HEK293T (cell line): Measurements from ENCODE around the gene ZFP28.
A peak's percentile ranks its signal among the peaks of the same experiment; 100 is the strongest.

Experiments
- CTCF ChIA-PET: fragments of 350-600 bp; formaldehyde crosslinking; extraction: SDS; loops from one replicate; lab custom pipeline; 2021; ENCODE audit warnings: antibody characterized with exemption, inconsistent platforms; lab: Yijun Ruan, JAX
- POLR2A ChIA-PET: fragments of 350-600 bp; formaldehyde crosslinking; extraction: SDS; loops from one replicate; lab custom pipeline; 2020; ENCODE audit warnings: antibody characterized with exemption, inconsistent platforms; lab: Yijun Ruan, JAX
- DNase-seq: peaks from one replicate; pipeline ENCODE4 v3.0.0; 2012; ENCODE audit warnings: mixed read lengths; ENCODE audit errors: extremely low spot score
- ARNT ChIP-seq: fragments of 450-650 bp; IDR thresholded peaks from 2 replicates; pipeline ENCODE4 v1.6.1; 2017; ENCODE audit warnings: mild to moderate bottlenecking
- BHLHE40 ChIP-seq: fragments of 450-650 bp; IDR thresholded peaks from 2 replicates; pipeline ENCODE4 v1.6.1; 2016; ENCODE audit warnings: mild to moderate bottlenecking, moderate library complexity, borderline replicate concordance
- CTBP1 ChIP-seq: fragments of 450-650 bp; IDR thresholded peaks from 2 replicates; pipeline ENCODE4 v1.6.1; 2016; ENCODE audit warnings: borderline replicate concordance
- ELF4 ChIP-seq: fragments of 450-650 bp; IDR thresholded peaks from 2 replicates; pipeline ENCODE4 v1.6.1; 2017; ENCODE audit warnings: antibody characterized with exemption
- FOXA1 ChIP-seq: fragments of 450-650 bp; IDR thresholded peaks from 2 replicates; pipeline ENCODE4 v1.6.1; 2016; ENCODE audit warnings: mild to moderate bottlenecking
- FOXK2 ChIP-seq: fragments of 450-650 bp; IDR thresholded peaks from 2 replicates; pipeline ENCODE4 v1.6.1; 2016; ENCODE audit warnings: mild to moderate bottlenecking
- FOXM1 ChIP-seq: fragments of 450-650 bp; IDR thresholded peaks from 2 replicates; pipeline ENCODE4 v1.6.1; 2017; ENCODE audit warnings: mild to moderate bottlenecking, borderline replicate concordance
- HDGF ChIP-seq: fragments of 450-650 bp; IDR thresholded peaks from 2 replicates; pipeline ENCODE4 v1.6.1; 2017; ENCODE audit warnings: antibody characterized with exemption, borderline replicate concordance
- L3MBTL2 ChIP-seq: fragments of 450-650 bp; conservative IDR thresholded peaks from 2 replicates; pipeline ENCODE4 v1.6.1; 2016; ENCODE audit warnings: mild to moderate bottlenecking
- LEF1 ChIP-seq: fragments of 450-650 bp; IDR thresholded peaks from 2 replicates; pipeline ENCODE4 v1.6.1; 2017; ENCODE audit warnings: mild to moderate bottlenecking, borderline replicate concordance
- NFRKB ChIP-seq: fragments of 450-650 bp; IDR thresholded peaks from 2 replicates; pipeline ENCODE4 v1.6.1; 2016; ENCODE audit warnings: mild to moderate bottlenecking, moderate library complexity
- SP1 ChIP-seq: fragments of 450-650 bp; IDR thresholded peaks from 2 replicates; pipeline ENCODE4 v1.6.1; 2017
- SUZ12 ChIP-seq: fragments of 450-650 bp; IDR thresholded peaks from 2 replicates; pipeline ENCODE4 v1.6.1; 2016; ENCODE audit warnings: mild to moderate bottlenecking
- TARDBP ChIP-seq: fragments of 450-650 bp; IDR thresholded peaks from 2 replicates; pipeline ENCODE4 v1.6.1; 2016
- ZNF384 ChIP-seq: fragments of 450-650 bp; IDR thresholded peaks from 2 replicates; pipeline ENCODE4 v1.6.1; 2016
- TF ChIP-seq, protein P1 (sequence below): fragments of 450-650 bp; IDR thresholded peaks from 2 replicates; pipeline ENCODE4 v1.6.1; 2016

The ZFP28 gene

DNA sequence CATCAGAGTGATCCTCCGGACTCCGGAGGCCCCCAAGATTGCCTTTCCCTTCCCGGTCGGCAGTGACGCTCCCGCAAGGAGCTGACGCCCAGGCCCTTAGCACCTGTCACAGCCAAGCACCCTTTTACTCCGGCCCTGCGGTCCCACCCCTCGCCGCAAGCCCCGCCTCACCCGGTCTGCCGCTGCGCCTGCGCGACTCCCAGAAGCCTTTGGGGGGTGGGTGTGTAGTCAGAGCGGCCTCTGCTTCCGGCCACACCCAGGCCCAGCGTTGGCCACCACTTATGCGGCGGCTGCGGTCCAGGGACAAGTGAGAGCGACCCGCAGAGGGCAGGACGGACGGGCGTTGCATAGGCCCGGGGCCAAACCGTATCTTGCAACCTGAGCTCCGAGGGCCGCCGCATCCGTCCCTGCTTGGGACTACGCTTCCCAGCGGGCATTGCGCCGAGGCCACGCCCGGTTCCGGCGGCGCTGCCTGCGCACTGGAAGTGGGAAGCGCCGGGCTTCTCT, 441 bp upstream of the ZFP28 start:
- peak; percentile 89 for DNase-seq
- ChIA-PET POLR2A (interaction anchor here (1.3 kb wide), 1 partner anchor 57 kb away, joined by 4 read pairs; the partner anchor contains the start of gene ZNF71), CTCF (no interaction called here)
- TF ChIP-seq FOXM1 (no peak), L3MBTL2 (0 out of 2 replicates have a peak, but pooled peaks have one; percentile 18)

DNA sequence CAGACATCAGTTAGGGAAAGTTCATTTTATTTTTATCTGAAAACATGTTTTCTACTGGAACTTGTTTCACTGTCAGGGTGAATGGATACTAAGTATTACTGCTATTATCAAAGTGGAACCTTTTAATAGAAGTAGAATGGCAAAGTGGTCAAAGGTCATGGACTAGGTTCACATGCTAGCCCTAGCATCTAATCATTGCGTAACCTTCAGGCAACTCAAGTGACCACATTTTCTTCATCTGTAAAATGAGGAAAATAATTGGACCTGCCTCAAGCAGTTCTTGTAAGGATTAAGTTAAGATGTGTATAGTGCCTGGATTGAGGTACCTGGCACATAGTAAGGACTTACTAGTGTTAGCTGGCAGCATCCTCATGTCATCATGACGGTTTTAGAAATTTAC, 5.0 kb downstream of the ZFP28 start:
- POLR2A ChIA-PET, result no interaction called here
- CTCF ChIA-PET, result no interaction called here

DNA sequence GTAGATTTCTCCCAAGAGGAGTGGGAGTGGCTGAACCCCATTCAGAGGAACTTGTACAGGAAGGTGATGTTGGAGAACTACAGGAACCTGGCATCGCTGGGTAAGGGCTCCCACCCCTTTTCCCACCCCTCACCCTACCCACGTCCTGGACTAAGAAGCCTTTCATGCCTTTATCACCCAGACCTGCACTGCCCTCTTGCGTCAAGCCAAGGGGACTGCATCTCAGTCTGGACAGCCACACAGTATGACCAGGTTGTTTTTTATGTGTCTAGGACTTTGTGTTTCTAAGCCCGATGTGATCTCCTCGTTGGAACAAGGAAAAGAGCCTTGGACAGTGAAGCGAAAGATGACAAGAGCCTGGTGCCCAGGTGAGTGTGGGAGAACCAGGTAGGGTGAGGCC, 8.8 kb downstream of the ZFP28 start:
- TF ChIP-seq ZNF384 (no peak), FOXM1 (no peak), ELF4 (no peak)
- ChIA-PET CTCF (no interaction called here), POLR2A (no interaction called here)
- DNase-seq, result peak; percentile 15

More for the DNA sequence above, 5.0 kb downstream of the ZFP28 start:
- DNase-seq, result no peak
- TF ChIP-seq HDGF (no peak), CTBP1 (no peak), LEF1 (no peak), SP1 (no peak), FOXM1 (no peak), BHLHE40 (no peak), NFRKB (no peak), TARDBP (no peak), ARNT (no peak), FOXK2 (no peak)

DNA sequence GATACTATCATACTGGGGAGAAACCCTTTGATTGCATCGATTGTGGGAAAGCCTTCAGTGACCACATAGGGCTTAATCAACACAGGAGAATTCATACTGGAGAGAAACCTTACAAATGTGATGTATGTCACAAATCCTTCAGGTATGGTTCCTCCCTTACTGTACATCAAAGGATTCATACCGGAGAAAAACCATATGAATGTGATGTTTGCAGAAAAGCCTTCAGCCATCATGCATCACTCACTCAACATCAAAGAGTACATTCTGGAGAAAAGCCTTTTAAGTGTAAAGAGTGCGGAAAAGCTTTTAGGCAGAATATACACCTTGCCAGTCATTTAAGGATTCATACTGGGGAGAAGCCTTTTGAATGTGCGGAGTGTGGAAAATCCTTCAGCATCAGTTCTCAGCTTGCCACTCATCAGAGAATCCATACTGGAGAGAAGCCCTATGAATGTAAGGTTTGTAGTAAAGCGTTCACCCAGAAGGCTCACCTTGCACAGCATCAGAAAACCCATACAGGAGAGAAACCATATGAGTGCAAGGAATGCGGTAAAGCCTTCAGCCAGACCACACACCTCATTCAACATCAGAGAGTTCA, 15.6 kb downstream of the ZFP28 start:
- TF ChIP-seq L3MBTL2, result no peak
- TF ChIP-seq ELF4, result no peak
- ChIA-PET POLR2A (no interaction called here), CTCF (no interaction called here)
- DNase-seq, result no peak

DNA sequence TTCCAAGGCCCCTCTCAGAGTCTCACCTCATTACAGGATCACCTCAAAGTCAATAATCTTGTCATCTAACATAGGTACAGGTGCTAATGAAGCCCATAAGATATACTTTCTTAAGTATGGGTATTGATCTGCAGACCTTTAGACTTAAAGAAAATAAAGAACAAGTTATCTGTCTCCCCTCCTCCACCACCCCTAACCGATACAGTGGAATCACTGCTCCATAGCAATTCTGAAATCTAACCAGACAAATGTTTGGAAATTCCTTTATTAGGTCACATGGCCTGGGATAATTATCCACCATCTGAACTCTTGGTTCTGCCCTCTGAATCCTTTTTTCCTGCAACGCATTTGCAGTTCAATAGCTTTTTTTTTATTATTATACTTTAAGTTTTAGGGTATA, 24.0 kb downstream of the ZFP28 start:
- ChIA-PET CTCF (no interaction called here), POLR2A (no interaction called here)
- no peak for DNase-seq
- no peak for TF ChIP-seq HDGF
- no peak for TF ChIP-seq ZNF384
- no peak for TF ChIP-seq BHLHE40
- TF ChIP-seq FOXA1, result no peak
- no peak for TF ChIP-seq CTBP1
- TF ChIP-seq TARDBP, result no peak
- TF ChIP-seq ARNT, result no peak
- TF ChIP-seq, protein P1, sequence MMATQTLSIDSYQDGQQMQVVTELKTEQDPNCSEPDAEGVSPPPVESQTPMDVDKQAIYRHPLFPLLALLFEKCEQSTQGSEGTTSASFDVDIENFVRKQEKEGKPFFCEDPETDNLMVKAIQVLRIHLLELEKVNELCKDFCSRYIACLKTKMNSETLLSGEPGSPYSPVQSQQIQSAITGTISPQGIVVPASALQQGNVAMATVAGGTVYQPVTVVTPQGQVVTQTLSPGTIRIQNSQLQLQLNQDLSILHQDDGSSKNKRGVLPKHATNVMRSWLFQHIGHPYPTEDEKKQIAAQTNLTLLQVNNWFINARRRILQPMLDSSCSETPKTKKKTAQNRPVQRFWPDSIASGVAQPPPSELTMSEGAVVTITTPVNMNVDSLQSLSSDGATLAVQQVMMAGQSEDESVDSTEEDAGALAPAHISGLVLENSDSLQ, result no peak
- TF ChIP-seq FOXK2, result no peak

DNA sequence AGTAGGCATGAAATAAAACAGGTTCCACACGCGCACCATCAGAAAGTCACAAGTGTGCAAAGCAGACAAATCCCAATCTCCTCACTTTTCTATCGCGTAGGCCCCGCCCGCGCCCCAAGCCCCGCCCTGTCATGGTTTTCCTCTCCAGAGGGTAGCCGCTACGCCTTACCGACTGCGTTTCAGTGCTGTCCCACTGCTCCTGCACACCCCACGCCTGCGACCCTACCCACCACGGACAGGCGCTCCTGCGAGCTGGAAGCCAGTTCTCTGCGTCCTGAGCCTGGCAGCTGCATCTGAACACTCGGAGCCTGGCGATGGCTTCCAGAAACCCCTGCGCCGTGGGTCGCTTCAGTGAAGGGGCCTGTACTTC, 28.1 kb downstream of the ZFP28 start:
- POLR2A ChIA-PET, result no interaction called here
- TF ChIP-seq FOXM1 (no peak), FOXA1 (no peak), LEF1 (no peak), TARDBP (no peak), NFRKB (no peak), FOXK2 (no peak), ELF4 (no peak), HDGF (no peak), ARNT (no peak), CTBP1 (no peak)
- peak; percentile 35 for DNase-seq
- CTCF ChIA-PET, result no interaction called here

DNA sequence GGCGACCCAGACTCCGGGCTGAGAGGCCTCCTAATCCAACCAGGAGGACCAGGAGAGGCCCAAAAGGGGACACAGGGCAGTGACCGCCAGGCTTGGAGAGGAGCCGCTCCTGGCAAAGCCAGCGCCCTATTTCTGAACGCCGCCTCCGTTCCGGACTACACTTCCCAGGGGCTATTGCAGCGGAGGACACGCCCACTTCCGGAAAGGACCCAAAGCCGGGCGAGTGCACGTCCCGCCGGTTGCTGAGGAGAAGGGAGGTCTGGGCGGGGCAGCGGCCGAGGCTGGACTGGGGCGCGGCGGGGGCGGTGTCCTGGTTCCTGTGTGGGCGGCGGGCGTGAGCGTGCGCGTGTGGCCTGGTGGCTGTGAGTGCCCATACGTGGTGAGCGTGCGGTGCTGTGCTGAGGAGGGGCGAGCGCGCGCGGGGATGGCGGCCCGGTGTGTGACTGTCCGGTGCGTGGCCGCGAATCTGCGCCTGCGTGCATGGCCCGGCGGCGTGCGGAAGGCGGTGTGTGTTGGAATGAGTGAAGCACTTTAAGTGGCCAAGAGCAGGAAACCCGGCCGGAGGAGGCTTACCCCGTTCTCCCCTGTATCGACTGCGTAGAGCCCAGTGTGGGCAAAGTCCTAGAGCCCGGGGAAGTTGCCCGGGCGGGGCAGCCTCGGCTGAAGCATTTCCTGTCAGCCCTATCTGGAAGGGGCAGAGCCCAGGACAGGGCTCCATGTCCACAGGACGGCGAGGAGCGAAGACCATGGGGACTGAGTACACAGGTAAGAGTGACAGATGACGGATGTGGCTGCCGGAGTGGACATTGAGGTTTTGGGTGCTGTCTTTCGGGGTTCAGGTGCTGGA, 28.7 kb downstream of the ZFP28 start, which contains the start of gene ZNF470:
Gene ZNF470 (plus strand): TSS at position 195 of the 847 bp plus-strand sequence. CDS start 2,844 bp downstream, outside the sequence.
- TF ChIP-seq L3MBTL2 (peak; percentile 69), BHLHE40 (no peak), ELF4 (peak; percentile 61; the same call in 1 of the 2 replicates), SUZ12 (no peak)
- POLR2A ChIA-PET, result no interaction called here
- DNase-seq, result peak; percentile 89
- CTCF ChIA-PET, result no interaction called here

DNA sequence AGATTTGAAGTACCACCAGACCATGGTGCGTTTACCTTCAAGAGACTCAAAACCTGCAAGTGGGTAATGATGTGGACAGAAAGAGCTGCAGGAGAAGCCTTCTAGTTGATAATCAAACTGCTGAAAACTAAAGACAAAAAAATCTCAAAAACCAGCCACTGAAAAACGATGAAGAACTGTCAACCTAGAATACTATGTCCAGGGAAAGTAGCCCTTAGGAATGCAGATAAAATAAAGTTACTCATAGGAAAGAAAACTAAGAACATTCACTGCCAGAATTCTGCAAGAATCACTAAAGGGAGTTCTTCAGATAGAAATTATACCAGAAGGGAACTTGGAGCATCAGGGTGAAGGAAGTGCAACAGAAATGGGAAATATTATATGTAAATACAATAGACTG, 33.8 kb downstream of the ZFP28 start:
- CTCF ChIA-PET, result no interaction called here
- TF ChIP-seq SP1, result no peak
- no peak for TF ChIP-seq CTBP1
- TF ChIP-seq ARNT, result no peak
- no peak for TF ChIP-seq LEF1
- TF ChIP-seq FOXM1, result no peak
- TF ChIP-seq L3MBTL2, result no peak
- no peak for TF ChIP-seq ELF4
- TF ChIP-seq TARDBP, result no peak
- no peak for TF ChIP-seq BHLHE40
- no peak for TF ChIP-seq HDGF
- TF ChIP-seq NFRKB, result no peak
- no peak for TF ChIP-seq ZNF384
- no peak for TF ChIP-seq FOXK2
- TF ChIP-seq, protein P1, result no peak
- TF ChIP-seq SUZ12, result no peak
- no peak for TF ChIP-seq FOXA1
- no peak for DNase-seq
- POLR2A ChIA-PET, result no interaction called here
